Measurements from ENCODE around the gene EPHX1. TPM values are rescaled to one million over a fixed set of nuclear protein-coding genes. Genes with fewer than 3 reads are reported as not detected.
"Not testable (repeated sequence)": the region's sequence is repeated elsewhere in the genome, so short reads cannot be mapped to it uniquely, and the experiment has no call there.

The EPHX1 gene
- total and polyA plus RNA-seq, 2 of the 8 experiments (the other 6 are each of a cell fraction or from before 2014, with no cell fraction given): 45.3 to 79.1 TPM

DNA sequence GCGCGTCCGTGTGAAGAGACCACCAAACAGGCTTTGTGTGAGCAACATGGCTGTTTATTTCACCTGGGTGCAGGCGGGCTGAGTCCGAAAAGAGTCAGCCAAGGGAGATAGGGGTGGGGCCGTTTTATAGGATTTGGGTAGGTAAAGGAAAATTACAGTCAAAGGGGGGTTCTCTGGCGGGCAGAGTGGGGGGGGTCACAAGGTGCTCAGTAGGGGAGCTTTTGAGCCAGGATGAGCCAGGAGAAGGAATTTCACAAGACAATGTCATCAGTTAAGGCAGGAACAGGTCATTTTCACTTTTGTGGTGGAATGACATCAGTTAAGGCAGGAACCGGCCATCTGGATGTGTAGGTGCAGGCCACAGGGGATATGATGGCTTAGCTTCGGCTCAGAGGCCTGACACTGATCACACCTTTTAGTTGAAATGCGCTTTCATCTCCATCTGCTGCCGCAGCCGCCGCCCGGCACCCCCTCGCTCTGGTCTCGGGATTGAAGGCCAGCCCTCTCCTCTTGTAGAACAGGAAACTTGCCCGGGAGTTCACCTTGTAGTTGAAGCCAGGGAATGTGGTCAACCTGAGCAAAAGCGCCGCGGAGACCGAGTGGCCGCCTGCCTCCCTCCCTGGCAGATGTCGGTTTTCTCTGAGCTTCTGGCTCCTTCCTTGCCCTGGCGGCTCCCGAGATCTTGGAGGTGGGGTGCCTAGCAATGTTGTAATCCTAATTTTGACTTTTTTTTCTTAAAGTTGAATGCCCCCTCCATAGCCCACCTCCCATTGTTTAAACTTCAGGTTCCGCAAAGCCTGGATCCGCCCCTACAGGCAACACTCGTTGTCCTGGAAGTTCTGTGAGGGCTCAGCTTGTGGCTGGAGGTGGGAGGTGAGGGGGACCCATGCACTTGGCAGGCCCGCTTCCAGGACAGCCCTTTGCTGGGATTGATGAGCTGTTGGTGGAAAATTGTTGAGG is 935 bp downstream of the EPHX1 start:
- Histone ChIP-seq H3K4me3 (ENCODE audit: extremely low read depth in 1 of 4, insufficient read depth in 2 of 4, low read depth in 3 of 4, low read length in 4 of 4) (peak overlapping the region; percentile 49 to 80 (median 63)), H3K4me1 (replicated peaks in 1 of 4; ENCODE audit: control insufficient read depth in 3 of 4, insufficient read depth in 4 of 4, low read length in 3 of 4) (peaks cover 7 to 21% (median 10%) of the 10 kb centered on the region in 4 experiments), H4K8ac (ENCODE audit: extremely low read depth, insufficient read depth, low read length) (peak overlapping the region; percentile 82), H3K9ac (replicated peaks in 1 of 4; ENCODE audit: extremely low read depth in 1 of 4, low read depth in 3 of 4, low read length in 3 of 4) (peak overlapping the region; percentile 42 to 89 (median 69)), H2BK5ac (ENCODE audit: low read depth, low read length) (peak overlapping the region; percentile 15), H3K4me2 (ENCODE audit: insufficient read depth in 1 of 2, low read depth in 2 of 2, low read length in 2 of 2) (peak overlapping the region; percentile 94 to 96), H2BK12ac (ENCODE audit: low read depth, low read length) (peak overlapping the region; percentile 78), H2BK15ac (ENCODE audit: low read length) (peak overlapping the region; percentile 48; the same call in 1 of the 2 replicates), H3K56ac (replicated peaks; ENCODE audit: insufficient read length, low read depth, low read length) (peak overlapping the region; percentile 80), H4K91ac (replicated peaks; ENCODE audit: insufficient read length, low read length) (peak overlapping the region; percentile 62), H3K79me2 (ENCODE audit: control insufficient read depth in 1 of 2, insufficient read depth in 2 of 2, low read length in 2 of 2) (peaks cover 0 to 17% of the 10 kb centered on the region in 2 experiments; a peak in 1 of 4 replicates), H3K18ac (ENCODE audit: extremely low read depth, low read length) (0 out of 2 replicates have a peak overlapping the region, but pooled peaks have one; percentile 62)
- not testable (repeated sequence) for H3K36me3 ChIP-seq (ENCODE audit: control insufficient read depth in 2 of 4, insufficient read depth in 4 of 4, low read length in 3 of 4); H3K4ac ChIP-seq (replicated peaks; ENCODE audit: insufficient read length, low read depth, low read length); H2BK120ac ChIP-seq (replicated peaks; ENCODE audit: low read depth, low read length); H3K23me2 ChIP-seq (ENCODE audit: low read depth, low read length); H3K27ac ChIP-seq (ENCODE audit: low read depth, low read length); H3K27me3 ChIP-seq (replicated peaks in 1 of 4; ENCODE audit: control insufficient read depth in 3 of 4, extremely low read depth in 1 of 4, insufficient read depth in 3 of 4, low read length in 3 of 4); H4K5ac ChIP-seq (ENCODE audit: insufficient read length, low read depth, low read length); FAIRE-seq; H2BK20ac ChIP-seq (ENCODE audit: low read length); H3K14ac ChIP-seq (ENCODE audit: insufficient read length); H2AK5ac ChIP-seq (ENCODE audit: low read depth, low read length); H3K23ac ChIP-seq (ENCODE audit: insufficient read length); H2AFZ ChIP-seq (ENCODE audit: low read length); H3K79me1 ChIP-seq (ENCODE audit: low read depth, low read length); H3K9me3 ChIP-seq (ENCODE audit: insufficient read depth in 2 of 2, low read depth in 1 of 2, low read length in 1 of 2); H4K20me1 ChIP-seq (replicated peaks in 1 of 2; ENCODE audit: control insufficient read depth in 1 of 2, insufficient read depth in 2 of 2, low read length in 2 of 2)
- 6% methylated on average over 28 of the region's 29 CpGs; no CpG with 5 or more reads in 1 of the 2 experiments for WGBS, 2 experiments (ENCODE audit: extremely low coverage in 1 of 2, insufficient coverage in 1 of 2, insufficient read length in 1 of 2, insufficient replicate concordance in 2 of 2, low coverage in 1 of 2, low lambda C conversion rate in 2 of 2, missing lambda C conversion rate in 1 of 2)
- peak in 1 of 2 experiments; percentile 71 for DNase-seq (ENCODE audit: low read depth in 1 of 2, low spot score in 2 of 2)
- ChIA-PET CTCF (ENCODE audit: partially characterized antibody) (interaction anchor here (0.5 to 8.4 kb wide), 43 partner anchors 7 to 348 kb away, joined by 3 to 50 read pairs (median 5); partner anchors contain the start of gene SRP9), POLR2A (ENCODE audit: partially characterized antibody) (interaction anchor here (0.7 to 13.3 kb wide), 23 partner anchors 8 to 343 kb away, joined by 3 to 166 read pairs (median 4); partner anchors contain the start of genes PYCR2, SDE2 and SRP9)
- TF ChIP-seq, protein P1, sequence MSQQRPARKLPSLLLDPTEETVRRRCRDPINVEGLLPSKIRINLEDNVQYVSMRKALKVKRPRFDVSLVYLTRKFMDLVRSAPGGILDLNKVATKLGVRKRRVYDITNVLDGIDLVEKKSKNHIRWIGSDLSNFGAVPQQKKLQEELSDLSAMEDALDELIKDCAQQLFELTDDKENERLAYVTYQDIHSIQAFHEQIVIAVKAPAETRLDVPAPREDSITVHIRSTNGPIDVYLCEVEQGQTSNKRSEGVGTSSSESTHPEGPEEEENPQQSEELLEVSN (IDR thresholded peaks at IDR 0.05): peak; percentile 40
- TF ChIP-seq TBP (IDR thresholded peaks at IDR 0.05; ENCODE audit: low read depth, low read length) (0 out of 2 replicates have a peak, but pooled peaks have one; percentile 14), MAX (IDR thresholded peaks at IDR 0.05) (0 out of 2 replicates have a peak, but pooled peaks have one; percentile 15), KDM4A (IDR thresholded peaks at IDR 0.05; ENCODE audit: low read depth, low read length, severe bottlenecking) (peak; percentile 12), ASH2L (IDR thresholded peaks at IDR 0.05; ENCODE audit: low read length) (peak; percentile 7)
